ENCODE results near the gene EHBP1L1.

GRCh38 chr11:65586676-65587075 is 10.8 kb downstream of the EHBP1L1 start:
- TF ChIP-seq TOX (CRISPR knock-in tag; IDR thresholded peaks at IDR 0.05; ENCODE audit: borderline replicate concordance) (no peak), ZFP30 (CRISPR knock-in tag; IDR thresholded peaks at IDR 0.05) (no peak), ZFP3 (CRISPR knock-in tag; IDR thresholded peaks at IDR 0.05) (no peak), PPARA (CRISPR knock-in tag; IDR thresholded peaks at IDR 0.05; ENCODE audit: borderline replicate concordance) (no peak), GLIS3 (CRISPR knock-in tag; IDR thresholded peaks at IDR 0.05) (no peak), CREB5 (CRISPR knock-in tag; IDR thresholded peaks at IDR 0.05; ENCODE audit: low read depth) (no peak), TSHZ2 (CRISPR knock-in tag; IDR thresholded peaks at IDR 0.05) (no peak), ZNF70 (CRISPR knock-in tag; IDR thresholded peaks at IDR 0.05) (no peak)
